SK-N-SH (cell line): ENCODE measurements around the gene RPL7L1. TPM values are rescaled to one million over a fixed set of nuclear protein-coding genes. Genes with fewer than 3 reads are reported as not detected.
A peak's percentile ranks its signal among the peaks of the same experiment; 100 is the strongest.

Experiments
- CHD2 ChIP-seq: fragments of 150-350 bp; IDR thresholded peaks from 2 replicates; pipeline ENCODE4 v1.6.1; 2018; ENCODE audit warnings: low read length; ENCODE audit not compliant: partially characterized antibody
- EP300 ChIP-seq, 2 experiments: IDR thresholded peaks; 2 replicates each; pipeline versions ENCODE4 v1.4.0 to v1.6.1; 2012; ENCODE audit warnings: borderline replicate concordance in 1 of 2, low read depth in 1 of 2, low read length in 1 of 2
- EZH2phosphoT487 ChIP-seq: fragments of 200-600 bp; sonication (generic); IDR thresholded peaks from 2 replicates; pipeline ENCODE4 v1.6.1; 2017; ENCODE audit warnings: low read depth, mixed run types, mild to moderate bottlenecking, antibody characterized with exemption, moderate library complexity, borderline replicate concordance
- FOSL2 ChIP-seq: IDR thresholded peaks from 2 replicates; pipeline ENCODE4 v1.4.0; 2012; ENCODE audit warnings: low read depth, mild to moderate bottlenecking, moderate library complexity, borderline replicate concordance
- MXI1 ChIP-seq: IDR thresholded peaks from 2 replicates; pipeline ENCODE4 v1.6.1; 2012; ENCODE audit warnings: mild to moderate bottlenecking, low read depth, low read length, improper control_type of control experiment
- NFIC ChIP-seq: IDR thresholded peaks from 2 replicates; pipeline ENCODE4 v1.4.0; 2012; ENCODE audit warnings: borderline replicate concordance
- PBX3 ChIP-seq: IDR thresholded peaks from 2 replicates; pipeline ENCODE4; 2012
- POLR2AphosphoS5 ChIP-seq: IDR thresholded peaks from 2 replicates; pipeline ENCODE4 v1.6.1; 2012; ENCODE audit warnings: low read depth, low read length
- REST ChIP-seq: IDR thresholded peaks from 2 replicates; pipeline ENCODE4 v1.6.1; 2012; ENCODE audit warnings: mild to moderate bottlenecking, low read depth, low read length, moderate library complexity
- RFX5 ChIP-seq: IDR thresholded peaks from 2 replicates; pipeline ENCODE4 v1.6.1; 2012; ENCODE audit warnings: mild to moderate bottlenecking, improper control_type of control experiment, low read length
- RXRA ChIP-seq: IDR thresholded peaks from 2 replicates; pipeline ENCODE4 v1.4.0; 2012; ENCODE audit warnings: low read depth, mild to moderate bottlenecking, borderline replicate concordance
- polyA plus RNA-seq, 3 experiments: library from polyadenylated mRNA; depleted of rRNA; stranded (reverse); fragments of >200 nt; gene quantifications; 2 replicates each; pipeline ENCODE4 v1.2.3, GENCODE V29; 2012
- TF ChIP-seq, protein P1 (sequence below): IDR thresholded peaks from 2 replicates; pipeline ENCODE4 v1.4.0; 2012; ENCODE audit warnings: low read depth
- TF ChIP-seq, protein P2 (sequence below): fragments of 150-350 bp; IDR thresholded peaks from 2 replicates; pipeline ENCODE4 v1.6.1; 2016; ENCODE audit warnings: mild to moderate bottlenecking, low read depth, low read length

Gene RPL7L1
- polyA plus RNA-seq, 1 of the 3 experiments (the other 2 are of a cell fraction), result 22.1 TPM

- TF ChIP-seq RXRA, result no peak
- peak; percentile 15; the same call in 1 of the 2 replicates for TF ChIP-seq PBX3
- TF ChIP-seq FOSL2, result no peak
- TF ChIP-seq NFIC, result 0 out of 2 replicates have a peak, but pooled peaks have one; percentile 3
- TF ChIP-seq MXI1, result peak; percentile 98
- TF ChIP-seq EP300 (IDR thresholded peaks at IDR 0.05; ENCODE audit: borderline replicate concordance in 1 of 2, low read depth in 1 of 2, low read length in 1 of 2), result no peak
- TF ChIP-seq RFX5, result peak; percentile 86
- TF ChIP-seq, protein P1, sequence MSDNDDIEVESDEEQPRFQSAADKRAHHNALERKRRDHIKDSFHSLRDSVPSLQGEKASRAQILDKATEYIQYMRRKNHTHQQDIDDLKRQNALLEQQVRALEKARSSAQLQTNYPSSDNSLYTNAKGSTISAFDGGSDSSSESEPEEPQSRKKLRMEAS, result peak; percentile 99
- TF ChIP-seq POLR2AphosphoS5, result peak; percentile 93
- TF ChIP-seq EZH2phosphoT487, result no peak
- TF ChIP-seq REST, result no peak
- TF ChIP-seq CHD2, result peak; percentile 90
- TF ChIP-seq, protein P2, sequence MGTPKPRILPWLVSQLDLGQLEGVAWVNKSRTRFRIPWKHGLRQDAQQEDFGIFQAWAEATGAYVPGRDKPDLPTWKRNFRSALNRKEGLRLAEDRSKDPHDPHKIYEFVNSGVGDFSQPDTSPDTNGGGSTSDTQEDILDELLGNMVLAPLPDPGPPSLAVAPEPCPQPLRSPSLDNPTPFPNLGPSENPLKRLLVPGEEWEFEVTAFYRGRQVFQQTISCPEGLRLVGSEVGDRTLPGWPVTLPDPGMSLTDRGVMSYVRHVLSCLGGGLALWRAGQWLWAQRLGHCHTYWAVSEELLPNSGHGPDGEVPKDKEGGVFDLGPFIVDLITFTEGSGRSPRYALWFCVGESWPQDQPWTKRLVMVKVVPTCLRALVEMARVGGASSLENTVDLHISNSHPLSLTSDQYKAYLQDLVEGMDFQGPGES, result peak; percentile 91
- TF ChIP-seq, all 33 proteins: peak for 14
Measured at GRCh38 chr6:42928986-42929820, 49.8 kb downstream of the RPL7L1 start, which contains the start of gene CNPY3 (continued).
